SU-DHL-6 (cell line): Measurements from ENCODE around the gene TLCD4.

Source experiments
- H2AFZ ChIP-seq: fragments of 200-600 bp; sonication (generic); 2 replicates; pipeline ENCODE4 v1.6.1; 2014; ENCODE audit warnings: low read depth, mild to moderate bottlenecking, moderate library complexity, mixed read lengths, antibody characterized with exemption, low read length; ENCODE audit not compliant: severe bottlenecking
- H3F3A ChIP-seq: fragments of 200-600 bp; shearing (Covaris generic); 2 replicates; pipeline ENCODE4 v1.6.0; 2016; ENCODE audit warnings: antibody characterized with exemption, mild to moderate bottlenecking; ENCODE audit not compliant: insufficient read depth
- H3K27ac ChIP-seq: fragments of 200-600 bp; sonication (generic); 2 replicates; pipeline ENCODE4 v1.5.1; 2016; ENCODE audit warnings: low read depth, mild to moderate bottlenecking, low read length, moderate library complexity, mixed read lengths
- H3K27me3 ChIP-seq: fragments of 200-600 bp; sonication (generic), shearing (Covaris generic); 2 replicates; pipeline ENCODE4 v1.6.0; 2014; ENCODE audit warnings: mild to moderate bottlenecking, low read length
- H3K36me3 ChIP-seq: fragments of 200-600 bp; sonication (generic); 2 replicates; pipeline ENCODE4 v1.6.1; 2014; ENCODE audit warnings: mild to moderate bottlenecking, low read length, mixed read lengths
- H3K4me2 ChIP-seq: fragments of 300-600, 200-600 bp; shearing (Covaris generic), sonication (generic); 2 replicates; pipeline ENCODE4 v1.6.0; 2014; ENCODE audit warnings: low read length, low read depth, mild to moderate bottlenecking; ENCODE audit not compliant: poor library complexity, severe bottlenecking
- H3K4me3 ChIP-seq: fragments of 200-600 bp; sonication (generic); 2 replicates; pipeline ENCODE4 v1.5.1; 2014; ENCODE audit warnings: antibody characterized with exemption, low read length, mild to moderate bottlenecking, mixed read lengths; ENCODE audit not compliant: insufficient read depth, poor library complexity, severe bottlenecking
- H3K79me2 ChIP-seq: fragments of 200-600 bp; sonication (generic); 2 replicates; pipeline ENCODE4 v1.6.1; 2014; ENCODE audit warnings: mild to moderate bottlenecking, low read length, moderate library complexity; ENCODE audit not compliant: insufficient read depth
- H3K9ac ChIP-seq: fragments of 200-600 bp; sonication (generic); 2 replicates; pipeline ENCODE4 v1.7.0; 2014; ENCODE audit warnings: mild to moderate bottlenecking, low read length
- H3K9me2 ChIP-seq: fragments of 200-600 bp; sonication (generic); replicated peaks from 2 replicates; pipeline ENCODE4 v1.6.1; 2014; ENCODE audit warnings: low read length; ENCODE audit not compliant: insufficient read depth
- H3K9me3 ChIP-seq: fragments of 200-600 bp; sonication (generic); 2 replicates; pipeline ENCODE4 v1.6.1; 2014; ENCODE audit warnings: low read length, mixed read lengths; ENCODE audit not compliant: insufficient read depth
- H4K20me1 ChIP-seq: fragments of 200-600 bp; sonication (generic); 2 replicates; pipeline ENCODE4 v1.6.1; 2014; ENCODE audit warnings: low read depth, mild to moderate bottlenecking, antibody characterized with exemption, low read length, moderate library complexity, mixed read lengths
- EZH2phosphoT487 ChIP-seq: fragments of 200-600 bp; sonication (generic), shearing (Covaris generic); conservative IDR thresholded peaks from 2 replicates; pipeline ENCODE4 v1.6.1; 2018; ENCODE audit warnings: mild to moderate bottlenecking, antibody characterized with exemption, low read length, moderate library complexity, mixed read lengths
- TF ChIP-seq, protein P1 (sequence below): fragments of 200-600 bp; sonication (generic); IDR thresholded peaks from one replicate; pipeline ENCODE4 v1.5.1; 2017; ENCODE audit warnings: antibody characterized with exemption, mild to moderate bottlenecking, low read length, moderate library complexity; ENCODE audit not compliant: insufficient read depth, poor library complexity, severe bottlenecking

The TLCD4 gene

DNA sequence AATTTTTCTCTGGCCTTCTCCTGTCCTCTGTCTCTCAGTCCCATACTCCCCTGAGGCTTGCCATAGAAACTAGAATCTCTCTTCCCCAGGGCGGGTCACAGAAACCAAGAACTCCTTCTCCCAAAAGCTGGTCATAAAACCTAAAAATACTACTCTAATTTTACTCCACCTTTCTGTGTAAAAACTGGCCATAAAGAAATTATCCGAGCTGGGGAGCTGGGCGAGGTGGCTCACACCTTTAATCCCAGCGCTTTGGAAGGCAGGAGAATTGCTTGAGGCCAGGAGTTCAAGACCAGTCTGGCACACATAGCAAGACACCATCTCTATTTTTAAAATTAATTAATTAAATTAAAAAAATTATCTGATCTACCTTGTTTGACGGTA lies 47.5 kb upstream of the TLCD4 start:
- no peaks in the 10 kb centered on the region for H3K9me2 ChIP-seq
- TF ChIP-seq, protein P1, sequence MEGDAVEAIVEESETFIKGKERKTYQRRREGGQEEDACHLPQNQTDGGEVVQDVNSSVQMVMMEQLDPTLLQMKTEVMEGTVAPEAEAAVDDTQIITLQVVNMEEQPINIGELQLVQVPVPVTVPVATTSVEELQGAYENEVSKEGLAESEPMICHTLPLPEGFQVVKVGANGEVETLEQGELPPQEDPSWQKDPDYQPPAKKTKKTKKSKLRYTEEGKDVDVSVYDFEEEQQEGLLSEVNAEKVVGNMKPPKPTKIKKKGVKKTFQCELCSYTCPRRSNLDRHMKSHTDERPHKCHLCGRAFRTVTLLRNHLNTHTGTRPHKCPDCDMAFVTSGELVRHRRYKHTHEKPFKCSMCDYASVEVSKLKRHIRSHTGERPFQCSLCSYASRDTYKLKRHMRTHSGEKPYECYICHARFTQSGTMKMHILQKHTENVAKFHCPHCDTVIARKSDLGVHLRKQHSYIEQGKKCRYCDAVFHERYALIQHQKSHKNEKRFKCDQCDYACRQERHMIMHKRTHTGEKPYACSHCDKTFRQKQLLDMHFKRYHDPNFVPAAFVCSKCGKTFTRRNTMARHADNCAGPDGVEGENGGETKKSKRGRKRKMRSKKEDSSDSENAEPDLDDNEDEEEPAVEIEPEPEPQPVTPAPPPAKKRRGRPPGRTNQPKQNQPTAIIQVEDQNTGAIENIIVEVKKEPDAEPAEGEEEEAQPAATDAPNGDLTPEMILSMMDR, result no peak
- no peak for TF ChIP-seq EZH2phosphoT487
- no peak overlapping the region for H3K4me2 ChIP-seq
- H2AFZ ChIP-seq, result no peak overlapping the region
- H4K20me1 ChIP-seq, result no peaks in the 10 kb centered on the region
- no peaks in the 10 kb centered on the region for H3K9me3 ChIP-seq
- no peak overlapping the region for H3K27ac ChIP-seq
- no peaks in the 10 kb centered on the region; the same call in 1 of the 2 replicates for H3K79me2 ChIP-seq
- no peak overlapping the region for H3K4me3 ChIP-seq
- no peaks in the 10 kb centered on the region for H3K36me3 ChIP-seq
- no peaks in the 10 kb centered on the region for H3F3A ChIP-seq
- no peaks in the 10 kb centered on the region for H3K27me3 ChIP-seq
- no peak overlapping the region for H3K9ac ChIP-seq

GRCh38 chr1:95071539-95071938 lies 45.6 kb upstream of the TLCD4 start:
- TF ChIP-seq, protein P1, result no peak
- TF ChIP-seq EZH2phosphoT487, result no peak
- H3K9me3 ChIP-seq, result no peaks in the 10 kb centered on the region
- peak overlapping the region; percentile 83 for H2AFZ ChIP-seq
- no peaks in the 10 kb centered on the region; the same call in 1 of the 2 replicates for H3K79me2 ChIP-seq
- no peaks in the 10 kb centered on the region for H3K36me3 ChIP-seq
- no peaks in the 10 kb centered on the region for H3K27me3 ChIP-seq
- H3K27ac ChIP-seq, result no peak overlapping the region
- no peaks in the 10 kb centered on the region for H3K9me2 ChIP-seq
- peak overlapping the region; percentile 67 for H3K9ac ChIP-seq
- H3F3A ChIP-seq, result no peaks in the 10 kb centered on the region
- peak overlapping the region; percentile 79 for H3K4me2 ChIP-seq
- H4K20me1 ChIP-seq, result no peaks in the 10 kb centered on the region
- H3K4me3 ChIP-seq, result peak overlapping the region; percentile 78

- peak overlapping the region; percentile 67 for H3K9ac ChIP-seq
- TF ChIP-seq, protein P1, result no peak
- TF ChIP-seq EZH2phosphoT487, result no peak
- H4K20me1 ChIP-seq, result no peaks in the 10 kb centered on the region
- H3K9me2 ChIP-seq, result no peaks in the 10 kb centered on the region
- peak overlapping the region; percentile 78 for H3K4me3 ChIP-seq
- no peaks in the 10 kb centered on the region; the same call in 1 of the 2 replicates for H3K79me2 ChIP-seq
- H2AFZ ChIP-seq, result peak overlapping the region; percentile 83
- H3F3A ChIP-seq, result no peaks in the 10 kb centered on the region
- no peak overlapping the region for H3K27ac ChIP-seq
- H3K4me2 ChIP-seq, result peak overlapping the region; percentile 79
- H3K27me3 ChIP-seq, result no peaks in the 10 kb centered on the region
- H3K36me3 ChIP-seq, result no peaks in the 10 kb centered on the region
- no peaks in the 10 kb centered on the region for H3K9me3 ChIP-seq
Measured at GRCh38 chr1:95072117-95072516, 45.0 kb upstream of the TLCD4 start.
